G401 (cell line): Measurements from ENCODE around the gene GTF3C6. TPM values are rescaled to one million over a fixed set of nuclear protein-coding genes. Genes with fewer than 3 reads are reported as not detected.

ENCODE experiments used
- total RNA-seq: library from RNA; depleted of rRNA; stranded (reverse); fragments of >200 nt; shearing (Covaris generic); gene quantifications from 2 replicates; pipeline ENCODE4 v1.2.3, GENCODE V29; 2014; rRNA removed

Gene GTF3C6
- total RNA-seq, 1 experiment from 2014 or later, result 38.2 TPM

Other genes starting within 250 kb of the GTF3C6 start
- 5.2 and 17.2 TPM in 2 replicates for gene CDK19, start 143.2 kb upstream of the GTF3C6 start, total RNA-seq
- 92.1 and 142 TPM in 2 replicates for gene AMD1, start 83.9 kb upstream of the GTF3C6 start, total RNA-seq
- 40.7 and 58.9 TPM in 2 replicates for gene RPF2, start 23.3 kb downstream of the GTF3C6 start, total RNA-seq
- 3.7 and 4.2 TPM in 2 replicates for gene SLC16A10, start 128.8 kb downstream of the GTF3C6 start, total RNA-seq